Stimulated activated CD8-positive, alpha-beta memory T cell treated with anti-CD3 and anti-CD28 coated beads, Interleukin-7, amount 100 ng/mL, for 1 hour (primary cell): ENCODE measurements around the gene CPEB2.

Experiments used
- DNase-seq, 2 donors: peaks; one replicate each; pipeline ENCODE4 v3.0.0-alpha.2; 2020; ENCODE audit warnings: low read depth in 2 of 2

Gene CPEB2

DNA sequence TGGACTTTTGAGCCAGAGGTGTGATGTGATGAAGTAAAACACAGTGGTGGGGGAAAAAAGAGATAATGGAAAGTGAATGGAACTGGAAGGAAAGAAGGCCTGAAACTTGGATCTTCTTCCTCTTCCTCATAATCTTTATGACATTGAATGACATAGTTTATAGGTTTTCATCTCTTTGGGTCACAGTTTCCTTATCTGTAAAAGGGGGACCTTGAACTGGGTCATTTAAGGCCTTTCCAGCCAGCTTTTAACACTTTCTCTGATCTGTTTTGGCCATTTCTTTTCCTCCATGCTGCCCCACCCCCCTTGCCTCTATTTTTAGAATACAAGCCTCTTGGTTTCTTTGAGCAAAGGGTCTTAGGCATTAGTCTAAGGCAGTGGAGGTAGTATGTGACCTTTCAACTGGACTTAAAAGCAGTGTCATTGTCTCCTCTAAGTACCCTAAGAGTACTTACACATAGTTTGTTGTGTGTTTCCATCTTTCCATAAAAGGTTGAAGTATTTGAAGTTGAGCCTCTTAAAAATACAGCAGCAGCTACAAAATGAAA is 7.8 kb downstream of the CPEB2 start:
- DNase-seq: no peak

DNA sequence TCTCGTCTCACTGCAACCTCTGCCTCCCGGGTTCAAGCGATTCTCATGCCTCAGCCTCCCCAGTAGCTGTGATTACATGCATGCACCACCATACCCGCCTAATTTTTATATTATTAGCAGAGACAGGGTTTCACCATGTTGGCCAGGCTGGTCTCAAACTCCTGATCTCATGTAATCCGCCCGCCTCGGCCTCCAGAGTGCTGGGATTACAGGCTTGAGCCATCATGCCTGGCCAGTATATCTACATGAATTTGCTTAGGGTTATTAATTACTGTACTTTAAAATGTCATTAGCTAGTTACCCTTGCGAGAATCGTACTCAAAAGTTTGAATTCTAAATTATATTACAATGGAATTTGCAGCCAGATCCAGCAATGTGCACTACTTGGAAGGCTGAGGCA is 8.9 kb downstream of the CPEB2 start:
- DNase-seq: no peak

DNA sequence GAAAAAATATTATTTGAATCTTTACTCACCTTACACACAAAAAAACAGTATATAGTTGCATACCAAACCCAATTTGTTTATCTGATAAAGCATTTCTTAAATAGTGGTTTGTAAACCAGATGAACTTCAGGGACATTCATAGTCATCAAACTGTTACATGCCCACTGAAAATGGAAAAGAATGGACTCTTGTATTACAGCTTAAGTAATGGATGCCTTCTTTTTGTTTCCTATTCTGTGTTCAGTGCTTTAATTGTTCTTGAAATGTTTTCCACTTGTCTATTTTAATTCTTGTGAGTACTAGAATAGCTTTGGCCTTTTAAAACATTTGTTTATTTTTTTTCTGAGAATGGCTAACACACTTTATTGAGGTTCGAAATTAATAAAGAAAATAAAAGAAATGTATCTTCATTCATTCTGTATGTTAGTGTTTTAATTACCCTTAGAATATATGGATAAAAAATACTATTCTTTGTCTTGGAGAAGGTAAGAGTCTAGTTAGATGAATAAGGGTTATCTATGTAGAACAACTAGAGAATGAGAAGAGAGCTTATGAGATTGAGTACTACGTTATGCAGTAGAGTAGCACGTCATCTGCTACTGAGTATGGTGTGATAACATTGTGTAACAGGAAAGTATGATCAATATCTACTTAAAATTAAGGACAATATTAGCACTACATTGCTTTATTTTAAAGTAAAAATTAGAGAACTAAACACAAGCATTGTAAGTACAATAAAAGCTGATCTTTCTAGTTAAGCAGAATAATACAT is 9.9 kb downstream of the CPEB2 start:
- no peak for DNase-seq

DNA sequence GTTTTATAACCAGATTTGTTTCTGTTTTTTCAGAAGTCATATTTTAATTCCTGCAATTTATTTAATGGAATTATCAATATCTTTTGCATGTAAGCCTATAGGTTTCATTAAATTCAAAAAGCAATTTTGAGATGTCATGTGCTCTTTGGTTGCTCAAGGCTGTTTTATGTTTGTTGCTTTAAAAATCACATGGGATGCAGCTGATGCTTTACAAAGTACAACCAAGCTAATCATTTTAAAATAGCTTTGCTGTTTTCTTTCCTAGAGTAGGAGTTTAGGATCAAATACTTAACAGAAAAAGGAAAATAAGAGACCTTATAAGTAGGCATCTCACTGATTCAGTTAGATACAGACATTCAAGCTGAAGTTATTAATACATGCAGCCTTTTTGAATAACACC is 11.3 kb downstream of the CPEB2 start:
- DNase-seq: no peak

DNA sequence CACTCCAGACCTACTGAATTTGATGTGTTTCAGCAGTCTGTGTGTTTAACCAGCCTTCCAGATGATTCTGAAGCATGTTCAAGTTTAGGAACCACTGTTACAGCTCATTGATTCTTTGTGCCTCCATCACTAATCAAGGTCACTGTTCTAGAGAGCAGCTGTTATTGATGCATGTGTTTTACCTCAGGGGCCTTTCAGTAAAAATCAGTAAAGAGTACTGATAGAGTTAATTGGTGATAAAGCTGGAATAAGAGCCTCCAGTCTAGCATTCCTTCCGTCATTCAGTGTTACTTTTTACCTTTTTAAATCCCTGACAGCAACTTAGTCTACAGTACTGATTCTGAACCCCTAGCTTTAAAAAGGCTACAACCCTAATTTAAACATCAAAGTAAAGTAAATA is 12.9 kb downstream of the CPEB2 start:
- no peak for DNase-seq

DNA sequence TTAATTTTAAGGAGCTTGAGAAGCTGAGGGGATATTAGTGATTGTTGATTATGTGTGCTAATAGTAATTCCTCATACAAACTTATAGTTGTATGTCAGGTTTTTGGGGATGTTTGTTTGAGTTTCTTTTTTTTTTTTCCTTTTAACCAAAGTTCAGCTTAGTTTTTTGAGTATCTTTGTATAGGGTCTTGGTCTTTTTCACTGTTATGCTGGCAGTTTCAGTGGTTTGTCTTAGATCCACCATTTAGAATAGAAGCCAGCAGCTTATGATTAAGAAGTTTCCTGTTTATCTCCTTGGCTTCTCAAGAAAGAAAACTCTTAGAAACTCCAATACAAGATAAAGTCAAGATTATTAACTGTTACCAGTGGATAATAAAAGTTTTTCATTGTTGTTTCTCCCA is 16.1 kb downstream of the CPEB2 start:
- DNase-seq: no peak

DNA sequence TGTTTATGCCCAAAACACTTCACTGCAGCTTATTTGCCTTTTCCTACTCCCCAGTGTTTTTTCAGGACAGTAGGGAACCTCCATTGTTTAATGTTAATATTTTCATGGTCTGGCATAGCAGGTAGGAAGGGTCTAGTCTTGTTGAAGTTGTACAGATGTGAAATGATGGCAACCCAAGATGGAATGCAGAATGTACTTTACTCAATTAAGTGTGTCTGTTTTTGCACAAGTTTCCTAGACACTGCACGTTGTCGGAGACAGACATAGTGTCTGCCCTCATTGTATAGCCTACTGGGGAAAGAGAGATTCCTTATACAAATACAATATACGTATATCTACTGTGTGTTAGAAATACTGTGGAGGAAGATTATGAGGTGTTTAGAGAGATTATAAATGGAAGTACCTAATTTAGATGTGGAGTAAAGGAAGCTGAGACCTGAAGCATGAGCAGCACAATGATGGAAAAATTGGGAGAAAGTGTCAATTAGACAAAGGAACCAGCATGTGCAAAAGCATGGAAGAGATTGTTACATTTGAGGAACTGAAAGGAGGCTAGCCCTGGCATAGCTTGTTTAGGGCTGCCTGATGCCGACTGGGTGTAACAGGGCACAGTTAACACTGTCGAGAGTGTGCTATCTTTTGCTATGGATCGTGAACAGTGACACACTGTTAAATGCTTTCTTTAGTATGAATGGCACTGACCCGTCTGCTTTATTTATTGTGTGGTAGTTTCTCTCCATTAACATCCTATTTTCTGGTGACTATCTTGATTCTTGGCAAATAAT is 18.4 kb downstream of the CPEB2 start:
- DNase-seq: no peak

DNA sequence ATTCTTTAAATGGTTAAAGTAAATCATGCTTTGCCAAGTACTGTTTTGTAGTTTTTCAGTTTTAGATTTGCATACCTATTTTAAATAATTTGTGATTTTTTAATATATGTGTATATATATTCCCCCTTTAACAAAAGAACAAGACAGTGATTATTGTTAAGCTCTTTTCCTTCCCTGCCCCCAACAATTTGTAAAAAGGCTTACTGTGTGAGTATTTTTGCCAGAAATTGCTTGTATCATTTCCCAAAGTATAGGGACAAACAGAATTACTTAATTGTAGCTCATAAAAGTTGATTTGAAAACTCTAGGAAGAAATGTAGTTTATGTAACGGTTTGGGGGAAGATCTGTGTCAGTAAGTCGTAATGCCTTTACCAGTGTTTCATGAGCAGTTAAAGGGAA is 19.0 kb downstream of the CPEB2 start:
- no peak for DNase-seq

DNA sequence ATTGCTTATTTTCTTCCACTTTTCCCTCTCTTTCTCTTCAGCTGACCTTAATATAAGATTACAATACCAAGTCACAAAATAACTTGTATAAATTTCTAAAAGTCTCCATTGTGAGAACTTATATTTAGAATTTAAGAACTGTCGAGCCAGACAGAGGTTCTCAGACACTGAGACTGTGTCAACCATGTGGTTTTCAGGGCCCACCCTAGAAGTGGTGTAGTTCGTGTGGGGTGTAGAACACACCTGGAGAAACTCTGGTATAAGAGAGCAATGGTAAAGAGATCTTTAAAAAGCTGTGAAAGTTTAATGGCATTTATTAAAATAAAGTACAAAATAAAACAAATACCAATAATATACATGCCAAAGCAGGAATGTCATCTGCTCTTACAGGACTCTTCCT is 19.7 kb downstream of the CPEB2 start:
- no peak for DNase-seq

DNA sequence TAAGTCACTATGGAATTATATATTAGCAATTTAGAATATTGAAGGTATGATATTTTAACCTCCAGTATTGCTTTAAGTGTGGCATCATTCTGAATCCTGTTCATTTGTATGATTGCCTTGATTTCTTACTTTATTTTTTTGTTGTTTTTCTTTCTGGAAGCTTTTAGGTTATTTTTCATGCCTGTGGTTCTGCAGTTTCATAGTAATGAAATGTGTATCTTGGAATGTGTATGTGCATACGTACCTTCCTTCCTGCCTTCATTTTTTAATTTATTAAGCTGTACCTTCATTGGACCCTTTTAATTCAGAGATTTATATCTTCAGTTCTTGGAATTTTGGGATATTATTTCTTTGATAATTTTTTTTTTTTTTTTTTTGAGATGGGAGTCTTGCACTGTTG is 22.1 kb downstream of the CPEB2 start:
- DNase-seq: no peak

DNA sequence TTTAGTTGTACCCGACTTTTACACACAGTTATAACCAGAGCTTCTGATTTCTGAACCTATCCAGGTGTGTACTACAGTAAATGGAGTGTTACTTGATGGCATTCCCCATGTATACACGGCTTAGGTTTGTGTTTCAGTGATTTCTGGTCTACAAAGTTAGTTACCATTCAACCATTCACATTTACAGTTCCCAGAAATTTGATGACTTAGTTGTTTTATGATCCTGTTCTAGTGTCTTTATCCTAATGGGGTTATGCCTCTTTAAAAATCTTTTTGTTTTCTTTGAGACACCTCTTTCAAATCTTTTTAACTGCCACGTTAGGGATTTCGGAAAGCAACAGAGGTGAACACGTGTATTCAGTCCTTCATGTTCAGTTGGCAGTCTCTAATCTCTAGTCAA is 23.4 kb downstream of the CPEB2 start:
- DNase-seq: no peak

DNA sequence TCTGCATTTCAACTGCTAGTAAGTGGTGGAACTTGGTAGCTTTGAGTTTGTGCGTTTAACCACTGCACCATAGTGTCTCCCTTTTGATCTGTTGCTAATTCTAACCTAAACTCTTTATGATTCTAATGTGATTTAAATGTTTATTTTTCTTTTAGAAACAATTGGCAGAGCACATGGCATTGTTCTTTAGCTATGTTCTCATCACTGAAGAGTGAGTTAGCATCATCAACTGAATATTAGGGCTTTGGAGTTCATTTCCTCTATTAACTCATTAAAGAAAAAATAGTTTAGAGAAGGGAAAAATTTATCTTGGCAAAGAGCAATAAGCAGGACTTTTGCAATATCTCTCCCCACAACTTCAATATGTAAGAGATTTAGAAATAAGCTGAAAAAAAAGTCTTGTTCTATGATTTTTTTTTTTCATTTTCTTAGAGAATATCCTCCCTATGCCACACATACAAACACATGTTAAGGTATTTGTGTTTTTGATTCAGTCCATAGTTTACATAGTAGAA is 25.7 kb downstream of the CPEB2 start:
- DNase-seq: no peak

DNA sequence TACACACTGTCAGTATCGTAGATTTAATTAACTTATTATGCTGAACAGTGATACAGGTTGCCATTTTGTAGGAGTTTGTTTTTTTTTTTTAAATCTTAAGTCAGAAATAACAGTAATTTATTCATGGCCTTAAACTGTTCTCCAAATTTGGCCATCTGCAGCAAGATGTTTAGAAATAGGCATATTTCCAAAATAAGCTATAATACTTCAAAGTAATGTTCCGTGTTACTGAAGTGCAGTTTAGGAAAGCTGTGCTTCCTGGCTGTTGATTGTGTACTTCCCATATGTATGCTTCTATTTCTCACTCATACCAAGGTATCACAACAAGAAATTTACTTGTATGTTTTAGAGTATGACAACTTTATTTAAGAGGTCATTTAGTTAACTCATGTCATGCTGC is 28.9 kb downstream of the CPEB2 start:
- no peak for DNase-seq

DNA sequence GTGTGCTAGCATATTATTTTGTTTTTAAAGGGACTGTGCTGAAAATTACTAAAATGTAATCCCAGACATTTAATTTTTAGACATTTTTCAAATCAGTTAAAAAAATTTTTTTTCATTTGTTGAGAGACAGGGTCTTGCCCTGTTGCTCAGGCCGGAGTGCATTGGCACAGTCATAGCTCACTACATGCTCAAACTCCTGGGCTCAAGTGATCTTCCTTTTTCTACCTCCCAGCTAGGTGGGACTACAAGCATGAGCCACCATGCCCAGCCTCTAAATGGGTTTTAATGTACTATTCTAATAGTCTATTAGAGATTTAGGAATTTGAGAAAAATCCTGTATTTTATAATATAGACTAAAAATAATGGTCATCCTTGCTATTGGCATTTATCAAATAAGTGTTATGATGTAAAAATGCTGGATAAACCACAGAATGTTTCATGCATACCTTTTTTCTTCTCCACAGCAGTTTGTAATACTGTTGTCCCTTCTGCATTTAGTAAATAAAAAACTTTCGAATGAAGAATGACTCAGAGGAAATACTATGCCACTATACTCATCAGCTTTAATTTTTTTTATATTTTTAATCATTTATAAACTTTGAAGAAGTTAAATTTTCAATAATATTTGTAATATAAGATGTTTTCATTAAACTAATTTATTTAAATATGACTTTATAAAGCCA is 29.9 kb downstream of the CPEB2 start:
- no peak for DNase-seq

DNA sequence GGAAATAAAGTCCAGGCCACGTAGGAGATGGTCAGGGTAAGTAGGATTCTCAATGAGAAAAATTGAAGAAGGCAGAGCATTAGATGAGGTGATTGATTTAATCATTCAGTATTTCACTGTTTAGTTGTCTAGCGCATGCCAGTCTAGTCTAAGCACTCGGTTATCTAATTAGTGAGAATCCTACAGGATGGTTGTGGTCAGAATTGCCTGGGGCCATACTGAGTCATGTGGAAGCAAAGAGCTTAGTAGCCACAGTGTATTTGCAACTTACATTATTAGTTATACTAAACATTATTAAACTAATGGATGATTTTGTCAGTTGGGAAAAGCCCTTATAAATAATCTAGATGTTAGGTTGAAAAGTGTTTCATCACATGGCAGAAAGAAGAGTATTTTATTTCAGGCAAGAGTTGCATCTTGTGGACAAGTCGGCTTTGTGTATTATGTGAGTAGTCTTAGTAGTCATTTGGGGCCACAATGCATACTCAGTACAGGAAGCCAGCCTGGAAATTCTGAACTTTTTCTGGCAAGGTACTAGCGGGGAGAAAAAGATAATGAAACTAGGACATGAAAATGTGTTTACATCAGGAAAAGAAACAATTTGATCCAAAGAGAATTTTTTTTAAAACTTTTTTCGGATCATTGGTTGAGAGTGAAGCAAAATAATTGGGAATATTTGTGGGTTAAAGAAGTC is 31.9 kb downstream of the CPEB2 start:
- no peak for DNase-seq

DNA sequence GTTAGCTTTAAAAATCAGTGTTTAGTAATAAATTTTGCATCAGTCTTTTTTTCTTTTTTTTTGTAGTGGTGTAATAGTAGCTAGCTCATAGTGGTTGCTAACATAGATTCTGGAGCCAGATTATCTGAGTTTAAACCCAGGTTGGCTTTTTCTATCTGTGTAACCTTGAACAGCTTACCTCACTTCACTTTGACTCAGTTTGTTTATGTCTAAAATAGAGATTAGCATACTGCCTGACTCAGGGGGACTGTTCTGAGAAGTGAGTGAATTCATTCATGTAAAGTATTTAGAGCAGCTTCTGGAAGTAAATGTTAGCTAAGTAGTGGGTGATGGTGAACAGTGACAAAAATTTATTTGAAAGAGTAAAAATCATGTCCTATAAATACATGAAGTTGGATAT is 32.9 kb downstream of the CPEB2 start:
- DNase-seq: no peak

DNA sequence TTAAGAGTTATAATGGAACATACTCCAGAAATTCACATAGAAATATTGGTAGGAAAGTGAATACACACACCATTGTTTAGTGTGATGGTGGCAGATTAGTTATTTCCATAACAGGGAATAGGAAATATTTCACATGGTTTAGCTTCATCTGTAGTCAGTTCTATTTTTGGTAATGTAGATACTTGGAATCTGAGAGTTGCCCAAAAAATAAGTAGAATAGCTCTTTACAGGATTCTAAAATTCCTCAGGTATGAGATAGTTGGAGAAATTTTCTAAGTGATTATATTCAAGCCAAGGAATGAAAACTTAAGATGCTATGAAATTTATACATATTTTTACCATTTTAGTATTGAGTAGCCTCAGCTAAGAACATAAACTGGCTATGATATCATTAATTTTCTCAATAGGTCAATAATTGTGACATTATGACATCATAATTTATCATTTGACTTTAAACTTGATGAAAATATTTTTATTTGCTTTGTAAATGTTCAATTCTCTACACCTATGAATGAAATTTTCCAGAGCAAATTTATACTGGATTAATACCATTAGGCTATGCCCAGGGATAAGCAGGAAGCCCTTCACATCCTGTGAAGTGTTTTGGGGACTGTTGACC is 35.8 kb downstream of the CPEB2 start:
- DNase-seq: no peak

DNA sequence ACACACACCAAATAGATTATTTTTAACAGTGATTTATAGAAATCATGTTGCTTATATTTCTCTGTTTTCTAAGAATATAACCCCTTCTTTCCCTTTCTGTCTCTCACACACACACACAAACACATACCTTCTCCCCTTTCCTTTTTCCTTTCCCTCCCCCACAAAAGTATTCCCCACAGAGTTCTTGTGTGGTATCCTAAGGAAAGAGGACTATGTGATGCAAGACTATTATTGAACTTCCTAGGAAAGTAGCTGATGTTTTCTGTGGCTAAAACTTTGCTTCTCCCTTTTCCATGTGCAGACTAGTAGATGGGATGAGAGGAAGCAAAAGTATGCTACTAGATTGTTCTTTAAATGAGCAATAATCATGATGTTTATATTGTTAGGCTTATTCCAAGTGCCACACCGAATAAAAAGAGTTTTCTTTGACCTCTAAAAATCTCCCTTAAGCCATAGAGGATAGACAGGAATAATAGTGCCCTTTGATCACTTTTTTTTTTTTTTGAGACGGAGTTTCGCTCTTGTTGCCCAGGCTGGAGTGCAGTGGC is 38.7 kb downstream of the CPEB2 start:
- no peak for DNase-seq

DNA sequence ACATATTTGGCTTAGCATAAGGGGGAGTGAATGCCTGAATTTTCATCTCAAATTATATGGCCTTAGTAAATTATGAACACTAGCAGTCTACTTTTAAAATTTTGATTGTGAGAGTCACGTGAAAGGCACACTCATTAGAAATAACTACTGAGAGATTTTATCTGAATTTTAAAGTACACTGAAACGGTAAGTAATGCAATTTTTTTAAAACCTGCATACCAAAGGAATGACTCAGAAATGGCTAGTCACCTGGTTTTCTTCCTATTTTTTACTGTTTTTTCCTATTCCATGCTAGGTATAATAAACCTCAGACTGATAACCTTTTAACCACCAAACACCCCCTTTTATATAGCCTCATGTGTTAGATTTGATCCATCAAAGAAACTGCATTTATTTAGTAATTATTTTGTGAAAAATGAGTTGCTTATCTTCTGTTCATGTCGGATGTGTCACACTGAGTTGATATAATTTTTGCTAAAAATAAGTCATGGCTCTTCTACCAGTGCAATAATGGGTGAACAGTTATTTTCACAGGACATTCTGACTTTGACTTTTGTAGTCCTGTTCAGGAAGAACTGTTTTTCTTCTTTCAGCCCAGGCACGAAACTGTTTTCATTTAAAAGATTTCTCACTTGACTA is 40.4 kb downstream of the CPEB2 start:
- DNase-seq: no peak

DNA sequence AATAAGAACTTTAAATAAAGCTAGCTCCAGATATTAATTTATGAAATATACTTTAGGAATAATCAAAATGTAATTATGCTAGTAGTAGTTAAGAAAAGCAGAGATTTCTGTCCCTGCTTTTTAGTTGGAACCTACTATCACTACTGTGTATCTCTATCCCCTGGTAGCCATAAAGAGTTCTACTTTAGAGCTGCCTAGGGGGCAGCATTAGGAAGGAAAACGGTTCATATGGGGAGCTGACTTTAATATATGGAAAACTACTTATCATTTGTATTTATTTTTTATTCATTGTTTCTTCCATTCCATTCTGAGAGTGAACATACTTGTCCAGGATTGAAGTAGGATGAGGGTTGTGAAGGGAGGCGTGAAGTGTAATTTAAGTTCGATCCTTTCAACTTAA is 40.9 kb downstream of the CPEB2 start:
- no peak for DNase-seq

DNA sequence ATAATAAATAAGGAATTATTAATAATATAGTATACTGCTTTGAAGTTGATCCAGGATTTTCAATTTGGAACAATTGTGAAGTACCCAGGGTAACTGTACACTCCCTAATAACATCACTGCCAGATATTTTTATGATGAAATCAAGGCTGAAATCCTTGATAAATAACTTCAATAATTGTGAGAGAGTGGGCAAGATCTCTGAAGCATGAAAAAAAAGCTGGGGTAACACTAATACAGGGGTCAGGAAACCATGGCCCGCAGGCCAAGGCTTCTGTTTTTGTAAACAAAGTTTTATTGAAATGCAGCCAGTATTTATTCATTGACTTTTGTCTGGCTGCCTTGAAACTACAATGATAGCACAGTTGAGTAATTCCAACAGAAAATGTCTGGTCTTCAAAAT is 41.6 kb downstream of the CPEB2 start:
- no peak for DNase-seq
